ENCODE results near the gene LZTFL1. TPM values are rescaled to one million over a fixed set of nuclear protein-coding genes. Genes with fewer than 3 reads are reported as not detected.

The LZTFL1 gene
- total and polyA plus RNA-seq, 8 donors, result 3.5 to 14.1 (median 9.1) TPM

DNA sequence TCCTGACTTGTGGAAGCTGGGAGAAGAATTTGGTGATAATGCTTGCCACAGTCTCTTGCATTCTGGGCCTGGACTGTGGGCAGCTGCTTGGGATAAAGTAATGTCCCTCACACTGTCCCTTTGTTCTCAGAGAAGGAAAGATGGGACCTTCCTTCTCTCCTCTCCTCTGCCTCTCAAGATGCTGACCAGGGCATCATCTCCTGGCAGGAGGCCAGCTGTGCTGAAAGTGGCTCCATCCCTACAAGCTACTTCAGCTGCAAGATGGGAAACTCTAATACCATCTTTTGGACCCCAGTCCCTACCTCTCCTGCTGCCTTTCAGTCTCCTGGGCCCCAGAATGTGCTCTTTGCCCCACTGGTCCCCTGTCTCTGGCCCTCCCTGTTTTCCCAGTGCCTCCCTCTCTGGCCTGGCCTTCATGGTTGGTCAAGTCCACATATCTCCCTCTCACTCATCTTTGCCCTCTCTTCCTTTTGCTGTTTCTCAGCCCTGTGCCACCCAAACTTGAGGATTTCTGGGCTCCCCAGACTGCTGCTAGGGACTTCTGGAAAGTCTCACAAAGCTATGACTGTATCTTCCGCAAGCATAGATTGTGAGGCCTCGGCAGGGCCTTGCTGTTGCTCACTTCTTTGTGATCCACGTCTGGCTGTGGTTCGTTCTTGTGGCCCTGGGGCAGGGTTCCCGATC, 38.5 kb downstream of the LZTFL1 start:
- no peak for DNase-seq
- Histone ChIP-seq H3K27me3 (no peaks in the 10 kb centered on the region), H3K9me3 (no peaks in the 10 kb centered on the region), H3K4me3 (no peak overlapping the region), H3K27ac (no peak overlapping the region), H3K36me3 (no peaks in the 10 kb centered on the region), H3K4me1 (no peaks in the 10 kb centered on the region)
- no peak for ATAC-seq
- TF ChIP-seq, protein P1, sequence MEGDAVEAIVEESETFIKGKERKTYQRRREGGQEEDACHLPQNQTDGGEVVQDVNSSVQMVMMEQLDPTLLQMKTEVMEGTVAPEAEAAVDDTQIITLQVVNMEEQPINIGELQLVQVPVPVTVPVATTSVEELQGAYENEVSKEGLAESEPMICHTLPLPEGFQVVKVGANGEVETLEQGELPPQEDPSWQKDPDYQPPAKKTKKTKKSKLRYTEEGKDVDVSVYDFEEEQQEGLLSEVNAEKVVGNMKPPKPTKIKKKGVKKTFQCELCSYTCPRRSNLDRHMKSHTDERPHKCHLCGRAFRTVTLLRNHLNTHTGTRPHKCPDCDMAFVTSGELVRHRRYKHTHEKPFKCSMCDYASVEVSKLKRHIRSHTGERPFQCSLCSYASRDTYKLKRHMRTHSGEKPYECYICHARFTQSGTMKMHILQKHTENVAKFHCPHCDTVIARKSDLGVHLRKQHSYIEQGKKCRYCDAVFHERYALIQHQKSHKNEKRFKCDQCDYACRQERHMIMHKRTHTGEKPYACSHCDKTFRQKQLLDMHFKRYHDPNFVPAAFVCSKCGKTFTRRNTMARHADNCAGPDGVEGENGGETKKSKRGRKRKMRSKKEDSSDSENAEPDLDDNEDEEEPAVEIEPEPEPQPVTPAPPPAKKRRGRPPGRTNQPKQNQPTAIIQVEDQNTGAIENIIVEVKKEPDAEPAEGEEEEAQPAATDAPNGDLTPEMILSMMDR (IDR thresholded peaks at IDR 0.05), result no peak
- no peak for FAIRE-seq
- intact Hi-C loops (cut with DNase I), result no loop called here
- 88 to 94% methylated on average over 5 of the region's 5 CpGs for WGBS, 2 donors

- no peak overlapping the region for H3K27ac ChIP-seq
- intact Hi-C loops (cut with DNase I), result no loop called here
- DNase-seq (no peak), FAIRE-seq (no peak), ATAC-seq (no peak)
- H3K27me3 ChIP-seq, result peaks cover 0 to under 1% (median 0%) of the 10 kb centered on the region in 4 donors
- H3K9me3 ChIP-seq, result no peaks in the 10 kb centered on the region
- no peaks in the 10 kb centered on the region for H3K36me3 ChIP-seq
- whole genome bisulfite sequencing, 2 donors, result 88 to 91% methylated on average over 9 of the region's 9 CpGs
- H3K4me1 ChIP-seq, result no peaks in the 10 kb centered on the region
- H3K4me3 ChIP-seq, result no peak overlapping the region
- TF ChIP-seq, protein P1 (IDR thresholded peaks at IDR 0.05), result no peak
Measured at GRCh38 chr3:45802146-45802545, 39.8 kb downstream of the LZTFL1 start.

DNA sequence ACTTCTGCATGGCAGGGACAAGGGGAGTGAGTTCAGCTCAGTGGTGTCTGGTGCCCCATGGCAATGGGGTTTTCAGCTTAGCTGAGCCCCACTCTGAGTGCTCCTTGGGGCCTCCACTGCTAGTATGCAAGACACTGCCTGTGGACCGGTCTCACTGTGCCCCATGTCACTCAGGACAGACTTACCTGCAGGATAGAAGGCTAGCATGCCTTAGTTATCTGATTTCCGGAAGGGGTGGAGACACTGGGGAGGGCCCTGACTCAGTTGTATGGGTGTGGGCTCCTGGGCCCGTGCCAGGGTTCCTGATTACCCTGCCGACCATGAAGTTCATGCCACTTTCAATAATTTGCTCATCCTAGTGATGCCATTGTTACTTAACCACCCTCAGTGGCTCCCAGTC, 41.3 kb downstream of the LZTFL1 start:
- WGBS, 2 donors, result 51 to 61% methylated on average over 4 of the region's 4 CpGs
- ATAC-seq, result peak in 1 of 4 donors; percentile 10
- FAIRE-seq, result no peak
- no peaks in the 10 kb centered on the region for H3K36me3 ChIP-seq
- TF ChIP-seq, protein P1 (IDR thresholded peaks at IDR 0.05), result no peak
- intact Hi-C loops (cut with DNase I), result no loop called here
- no peak for DNase-seq
- peaks cover 0 to 9% (median 3%) of the 10 kb centered on the region in 4 donors for H3K27me3 ChIP-seq
- H3K9me3 ChIP-seq, result no peaks in the 10 kb centered on the region
- H3K4me1 ChIP-seq, result peaks cover 0 to 5% (median 0%) of the 10 kb centered on the region in 3 donors
- H3K4me3 ChIP-seq, result no peak overlapping the region
- no peak overlapping the region for H3K27ac ChIP-seq

DNA sequence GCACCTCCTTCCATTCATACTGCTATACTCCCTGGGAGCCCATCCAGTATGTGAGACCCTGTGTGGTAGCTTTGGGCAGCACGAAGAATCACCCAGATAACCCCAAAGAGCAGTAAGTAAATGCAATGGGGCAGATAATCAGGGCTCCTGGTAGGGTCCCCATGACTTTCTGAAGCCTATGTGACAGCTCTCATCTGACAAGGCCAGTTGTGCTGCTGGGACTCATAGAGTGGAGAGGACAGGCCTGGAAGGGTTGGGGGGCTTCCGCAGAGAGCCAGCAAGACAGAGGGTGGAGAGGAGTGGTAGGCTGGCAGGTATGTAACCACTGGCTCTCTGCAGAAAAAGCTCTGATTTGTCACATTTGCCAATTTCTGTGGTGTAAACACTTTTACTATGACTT, 42.3 kb downstream of the LZTFL1 start:
- H3K4me1 ChIP-seq, result peaks cover 0 to 5% (median 0%) of the 10 kb centered on the region in 3 donors
- FAIRE-seq, result no peak
- intact Hi-C loops (cut with DNase I), result no loop called here
- no peak overlapping the region for H3K27ac ChIP-seq
- TF ChIP-seq, protein P1 (IDR thresholded peaks at IDR 0.05), result no peak
- 93 to 98% methylated on average over 2 of the region's 2 CpGs for WGBS, 2 donors
- no peak overlapping the region for H3K4me3 ChIP-seq
- peaks cover 0 to 15% (median 3%) of the 10 kb centered on the region in 4 donors for H3K27me3 ChIP-seq
- H3K36me3 ChIP-seq, result no peaks in the 10 kb centered on the region
- no peak for DNase-seq
- no peak for ATAC-seq
- no peaks in the 10 kb centered on the region for H3K9me3 ChIP-seq

DNA sequence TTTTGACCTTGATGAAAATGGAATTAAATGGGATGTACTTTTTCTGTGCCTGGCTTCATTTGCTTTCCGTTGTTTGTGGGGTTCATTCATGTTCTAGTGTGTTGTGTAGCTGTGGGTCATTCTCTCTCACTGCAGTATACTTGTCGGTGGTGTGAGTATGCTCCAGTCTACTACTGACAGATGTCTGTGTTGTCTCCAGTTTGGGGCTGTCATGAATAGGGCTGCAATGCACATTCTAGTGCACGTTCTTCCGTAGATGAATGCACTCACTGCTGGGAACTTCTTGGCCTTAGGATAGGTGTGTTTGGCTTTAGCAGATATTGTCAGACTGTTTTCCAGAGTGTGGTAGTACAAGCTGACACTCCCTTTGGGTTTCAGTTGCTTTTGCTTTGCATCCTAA, 43.9 kb downstream of the LZTFL1 start:
- WGBS, 2 donors, result 54 to 60% methylated on average over 4 of the region's 4 CpGs
- Histone ChIP-seq H3K36me3 (no peaks in the 10 kb centered on the region), H3K27me3 (peaks cover 0 to 15% (median 3%) of the 10 kb centered on the region in 4 donors), H3K4me3 (no peak overlapping the region), H3K9me3 (no peaks in the 10 kb centered on the region), H3K27ac (no peak overlapping the region), H3K4me1 (peaks cover 0 to 5% (median 0%) of the 10 kb centered on the region in 3 donors)
- no peak for ATAC-seq
- TF ChIP-seq, protein P1 (IDR thresholded peaks at IDR 0.05), result no peak
- intact Hi-C loops (cut with DNase I), result no loop called here
- DNase-seq, result no peak
- FAIRE-seq, result no peak

Measured in pancreas (tissue), 10 donors.